Natural killer cell (primary cell): Measurements from ENCODE around the gene AKIRIN2. TPM values are rescaled to one million over a fixed set of nuclear protein-coding genes. Genes with fewer than 3 reads are reported as not detected.
"Not testable (repeated sequence)": the region's sequence is repeated elsewhere in the genome, so short reads cannot be mapped to it uniquely, and the experiment has no call there.

Source experiments
- ATAC-seq, 3 donors: fragments of 150-1000 bp in 2 of 3; fragments of 200-7000 bp in 1 of 3; cut with Tn5 transposase; 1 replicate in 1 of 3; 2 replicates in 2 of 3; pipeline ENCODE4 v1.10.0; 2021; ENCODE audit warnings: mild to moderate bottlenecking in 2 of 3, moderate library complexity in 2 of 3
- DNase-seq, 2 donors: peaks; one replicate each; pipeline versions ENCODE4 v3.0.0 to v3.0.0-alpha.2; 2013 to 2021; ENCODE audit warnings: mixed read lengths in 1 of 2
- H3K27ac ChIP-seq: one replicate; pipeline ENCODE4 v1.5.1; 2013; ENCODE audit warnings: mild to moderate bottlenecking, low read length
- H3K27me3 ChIP-seq: one replicate; pipeline ENCODE4 v1.6.1; 2013; ENCODE audit warnings: low read length; ENCODE audit not compliant: control insufficient read depth, insufficient read depth
- H3K36me3 ChIP-seq: one replicate; pipeline ENCODE4 v1.6.1; 2013; ENCODE audit warnings: low read length; ENCODE audit not compliant: control insufficient read depth, insufficient read depth
- H3K4me1 ChIP-seq: one replicate; pipeline ENCODE4 v1.6.1; 2013; ENCODE audit warnings: low read length; ENCODE audit not compliant: control insufficient read depth, insufficient read depth
- H3K4me3 ChIP-seq: one replicate; pipeline ENCODE4 v1.5.1; 2013; ENCODE audit warnings: low read length
- H3K9me3 ChIP-seq: one replicate; pipeline ENCODE4 v1.6.1; 2013; ENCODE audit warnings: low read length; ENCODE audit not compliant: control insufficient read depth, insufficient read depth
- H3K27ac Mint-ChIP-seq, 2 donors: one replicate each; pipeline ENCODE4 v1.8.0; 2022; ENCODE audit warnings: mild to moderate bottlenecking in 2 of 2, mixed read lengths in 2 of 2, moderate library complexity in 1 of 2
- H3K27me3 Mint-ChIP-seq, 2 donors: one replicate each; pipeline ENCODE4 v1.8.0; 2022; ENCODE audit warnings: low read depth in 2 of 2, mixed read lengths in 2 of 2
- H3K36me3 Mint-ChIP-seq: one replicate; pipeline ENCODE4 v1.8.0; 2022; ENCODE audit warnings: mixed read lengths
- H3K4me1 Mint-ChIP-seq, 2 donors: one replicate each; pipeline ENCODE4 v1.8.0; 2022; ENCODE audit warnings: mixed read lengths in 2 of 2
- H3K4me3 Mint-ChIP-seq: one replicate; pipeline ENCODE4 v1.8.0; 2022; ENCODE audit warnings: mild to moderate bottlenecking, moderate library complexity, mixed read lengths
- H3K9me3 Mint-ChIP-seq, 2 donors: one replicate each; pipeline ENCODE4 v1.8.0; 2022; ENCODE audit warnings: mixed read lengths in 2 of 2
- CTCF ChIP-seq: fragments of 200-600 bp; IDR thresholded peaks from one replicate; pipeline ENCODE4 v1.8.0; 2022; ENCODE audit warnings: antibody characterized with exemption
- WGBS: methylation state at CpG from one replicate; pipeline ENCODE4 v1.1.7; 2013; ENCODE audit warnings: missing lambda C conversion rate; ENCODE audit not compliant: insufficient coverage; 5-methylcytosine and 5-hydroxymethylcytosine counted together
- intact Hi-C: fragments of 100-400 bp; cut with micrococcal nuclease; formaldehyde crosslinking; loops from one replicate; pipeline ENCODE4 v1.14.2; 2022
- total RNA-seq, 4 donors: library from RNA; stranded (reverse); fragments of 120-200 nt in 1 of 4; gene quantifications; one replicate each; pipeline versions ENCODE4 v1.2.3 to v1.2.4, GENCODE V29; 2013 to 2022

The AKIRIN2 gene
- total RNA-seq, 3 donors from 2014 or later (not counting 1 experiment from before 2014, with no cell fraction given), result 102 to 156 (median 108) TPM

GRCh38 chr6:87716928-87717614 is 15.0 kb upstream of the AKIRIN2 start:
- no peak overlapping the region for H3K4me3 Mint-ChIP-seq
- ATAC-seq (no peak), DNase-seq (no peak)
- no peaks in the 10 kb centered on the region for H3K27me3 Mint-ChIP-seq
- no peak for TF ChIP-seq CTCF
- H3K9me3 Mint-ChIP-seq, result no peaks in the 10 kb centered on the region
- H3K36me3 Mint-ChIP-seq, result no peaks in the 10 kb centered on the region
- Histone ChIP-seq H3K27ac (no peak overlapping the region), H3K4me1 (peaks cover 20% of the 10 kb centered on the region), H3K36me3 (no peaks in the 10 kb centered on the region), H3K9me3 (no peaks in the 10 kb centered on the region), H3K27me3 (no peaks in the 10 kb centered on the region), H3K4me3 (no peak overlapping the region)
- peaks cover 22 to 24% of the 10 kb centered on the region in 2 donors for H3K4me1 Mint-ChIP-seq
- intact Hi-C loops, result no loop called here
- no peak overlapping the region for H3K27ac Mint-ChIP-seq
- WGBS, result 90% methylated on average over 4 of the region's 4 CpGs

- no peak for DNase-seq
- ATAC-seq, result peak in 2 of 3 donors; percentile 31 to 41
- 49% methylated on average over 2 of the region's 2 CpGs for WGBS
- Histone ChIP-seq H3K36me3 (no peaks in the 10 kb centered on the region), H3K9me3 (no peaks in the 10 kb centered on the region), H3K4me3 (no peak overlapping the region), H3K27ac (no peak overlapping the region), H3K27me3 (no peaks in the 10 kb centered on the region), H3K4me1 (peaks cover 16% of the 10 kb centered on the region)
- Mint-ChIP-seq H3K9me3 (no peaks in the 10 kb centered on the region), H3K36me3 (no peaks in the 10 kb centered on the region), H3K4me1 (peaks cover 17 to 18% of the 10 kb centered on the region in 2 donors), H3K27me3 (no peaks in the 10 kb centered on the region), H3K27ac (peak overlapping the region in 1 of 2 donors; percentile 33), H3K4me3 (no peak overlapping the region)
- intact Hi-C loops, result no loop called here
- no peak for TF ChIP-seq CTCF
Measured at GRCh38 chr6:87714093-87714842, 12.2 kb upstream of the AKIRIN2 start.

GRCh38 chr6:87712713-87713112 is 10.7 kb upstream of the AKIRIN2 start:
- H3K36me3 ChIP-seq, H3K27ac ChIP-seq, ATAC-seq, H3K36me3 Mint-ChIP-seq, H3K9me3 Mint-ChIP-seq, H3K27me3 ChIP-seq, H3K9me3 ChIP-seq, H3K27me3 Mint-ChIP-seq, H3K4me3 ChIP-seq, H3K4me3 Mint-ChIP-seq, H3K27ac Mint-ChIP-seq, H3K4me1 Mint-ChIP-seq, intact Hi-C loops, DNase-seq, H3K4me1 ChIP-seq: not testable (repeated sequence)
- WGBS, result 97% methylated on average over 3 of the region's 3 CpGs

GRCh38 chr6:87710090-87710489 is 8.1 kb upstream of the AKIRIN2 start:
- 50% methylated on average over 3 of the region's 3 CpGs for WGBS
- intact Hi-C loops, result no loop called here
- no peaks in the 10 kb centered on the region for H3K9me3 Mint-ChIP-seq
- ATAC-seq, result no peak
- no peak overlapping the region for H3K27ac Mint-ChIP-seq
- H3K36me3 Mint-ChIP-seq, result no peaks in the 10 kb centered on the region
- H3K4me1 Mint-ChIP-seq, result peaks cover 6 to 7% of the 10 kb centered on the region in 2 donors
- no peaks in the 10 kb centered on the region for H3K36me3 ChIP-seq
- no peaks in the 10 kb centered on the region for H3K27me3 Mint-ChIP-seq
- no peak overlapping the region for H3K27ac ChIP-seq
- no peak overlapping the region for H3K4me3 Mint-ChIP-seq
- no peak overlapping the region for H3K4me3 ChIP-seq
- H3K9me3 ChIP-seq, result no peaks in the 10 kb centered on the region
- H3K27me3 ChIP-seq, result no peaks in the 10 kb centered on the region
- no peak for TF ChIP-seq CTCF
- H3K4me1 ChIP-seq, result no peaks in the 10 kb centered on the region
- no peak for DNase-seq

GRCh38 chr6:87708581-87709427 is 6.8 kb upstream of the AKIRIN2 start:
- H3K36me3 Mint-ChIP-seq, H3K9me3 Mint-ChIP-seq, ATAC-seq, H3K4me1 ChIP-seq, H3K4me1 Mint-ChIP-seq, H3K27me3 ChIP-seq, H3K27me3 Mint-ChIP-seq, H3K27ac ChIP-seq, H3K36me3 ChIP-seq, DNase-seq, H3K27ac Mint-ChIP-seq, H3K9me3 ChIP-seq, H3K4me3 ChIP-seq, H3K4me3 Mint-ChIP-seq: not testable (repeated sequence)
- WGBS, result 98% methylated on average over 3 of the region's 7 CpGs
- intact Hi-C loops, result loop anchor here (10.0 kb wide), 1 partner anchor 384 kb away; the partner anchor contains the start of genes GJB7 and SMIM8
